ENCODE measurements around the gene ULK4. TPM values are rescaled to one million over a fixed set of nuclear protein-coding genes. Genes with fewer than 3 reads are reported as not detected.
"Not testable (repeated sequence)": the region's sequence is repeated elsewhere in the genome, so short reads cannot be mapped to it uniquely, and the experiment has no call there.

Gene ULK4
- polyA plus RNA-seq, 1 donor from 2014 or later = 7.2 TPM

DNA sequence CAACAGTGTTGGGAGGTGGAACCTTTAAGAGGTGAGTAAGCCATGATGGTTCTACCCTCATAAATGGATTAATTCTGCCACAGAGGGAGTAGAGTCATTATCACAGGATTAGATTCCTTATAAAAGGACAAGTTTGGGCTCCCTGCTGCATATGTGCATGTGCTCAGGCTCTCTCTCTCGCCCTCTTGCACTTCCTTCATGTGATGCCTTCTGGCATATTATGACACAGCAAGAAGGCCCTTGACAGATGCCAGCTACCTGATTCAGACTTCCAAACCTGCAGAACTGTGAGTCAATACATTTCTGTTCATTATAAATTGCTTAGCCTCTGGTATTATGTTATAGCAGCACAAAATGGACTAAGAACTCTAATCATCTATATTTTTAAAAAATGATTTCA lies 557.3 kb downstream of the ULK4 start:
- Histone ChIP-seq H2AFZ (ENCODE audit: low read depth, low read length) (no peak overlapping the region), H3K79me2 (replicated peaks; ENCODE audit: insufficient read depth, low read length) (no peaks in the 10 kb centered on the region), H3K9ac (ENCODE audit: low read length) (no peak overlapping the region), H3K27ac (ENCODE audit: low read length) (no peak overlapping the region), H3K9me3 (ENCODE audit: low read length) (peaks cover 4% of the 10 kb centered on the region), H3F3A (ENCODE audit: insufficient read depth, low read length, poor library complexity, severe bottlenecking) (no peaks in the 10 kb centered on the region), H3K4me2 (ENCODE audit: low read length) (no peak overlapping the region), H4K20me1 (ENCODE audit: insufficient read depth) (no peaks in the 10 kb centered on the region), H3K9me2 (ENCODE audit: insufficient read depth, low read length) (no peaks in the 10 kb centered on the region), H3K27me3 (ENCODE audit: insufficient read depth, low read depth, low read length) (no peaks in the 10 kb centered on the region), H3K36me3 (ENCODE audit: insufficient read depth, low read length) (no peaks in the 10 kb centered on the region), H3K4me3 (ENCODE audit: low read length) (no peak overlapping the region)
- TF ChIP-seq SMC3 (conservative IDR thresholded peaks at IDR 0.05; ENCODE audit: poor library complexity) = no peak
- TF ChIP-seq EZH2 (IDR thresholded peaks at IDR 0.05; ENCODE audit: borderline replicate concordance, insufficient read depth, low read length, poor library complexity, severe bottlenecking) = no peak
- no peak for TF ChIP-seq RAD21 (conservative IDR thresholded peaks at IDR 0.05)
- TF ChIP-seq REST (IDR thresholded peaks at IDR 0.05; ENCODE audit: borderline replicate concordance) = no peak
- TF ChIP-seq EP300 (conservative IDR thresholded peaks at IDR 0.05; ENCODE audit: poor library complexity, severe bottlenecking) = no peak
- no peak for TF ChIP-seq MXI1 (conservative IDR thresholded peaks at IDR 0.05; ENCODE audit: poor library complexity, severe bottlenecking)
- no peak for TF ChIP-seq TAF1 (IDR thresholded peaks at IDR 0.05; ENCODE audit: low read depth)
- TF ChIP-seq CTCF (IDR thresholded peaks at IDR 0.05; ENCODE audit: poor library complexity, severe bottlenecking) = no peak
- TF ChIP-seq POLR2AphosphoS5 (IDR thresholded peaks at IDR 0.05) = no peak

DNA sequence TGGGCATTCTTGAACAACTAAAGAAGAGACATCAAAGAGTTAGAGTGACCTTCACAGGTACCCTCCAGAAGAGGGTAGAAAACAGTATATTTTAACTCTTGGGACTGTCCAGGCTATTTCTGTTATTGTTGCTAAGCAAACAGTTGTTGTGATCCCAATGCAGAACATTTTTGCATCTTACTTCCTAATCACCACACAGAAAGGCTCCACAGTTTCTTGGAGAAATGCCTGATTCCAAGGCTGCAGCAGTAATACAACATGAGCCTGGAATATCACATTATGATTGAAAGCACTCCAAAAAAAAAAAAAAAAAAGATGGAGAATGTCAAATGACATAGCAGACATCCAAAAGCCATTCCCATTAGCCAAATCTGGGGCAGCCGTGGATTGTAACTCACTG lies 567.0 kb downstream of the ULK4 start:
- no peak overlapping the region for H2AFZ ChIP-seq (ENCODE audit: low read depth, low read length)
- no peaks in the 10 kb centered on the region for H3K27me3 ChIP-seq (ENCODE audit: insufficient read depth, low read depth, low read length)
- H3K79me2 ChIP-seq (replicated peaks; ENCODE audit: insufficient read depth, low read length) = no peaks in the 10 kb centered on the region
- no peaks in the 10 kb centered on the region for H4K20me1 ChIP-seq (ENCODE audit: insufficient read depth)
- no peaks in the 10 kb centered on the region for H3K9me3 ChIP-seq (ENCODE audit: low read length)
- no peaks in the 10 kb centered on the region for H3F3A ChIP-seq (ENCODE audit: insufficient read depth, low read length, poor library complexity, severe bottlenecking)
- no peaks in the 10 kb centered on the region for H3K9me2 ChIP-seq (ENCODE audit: insufficient read depth, low read length)
- H3K27ac ChIP-seq (ENCODE audit: low read length) = no peak overlapping the region
- no peak for TF ChIP-seq RAD21 (conservative IDR thresholded peaks at IDR 0.05)
- no peak overlapping the region for H3K4me3 ChIP-seq (ENCODE audit: low read length)
- H3K36me3 ChIP-seq (ENCODE audit: insufficient read depth, low read length) = no peaks in the 10 kb centered on the region
- H3K4me2 ChIP-seq (ENCODE audit: low read length) = no peak overlapping the region
- H3K9ac ChIP-seq (ENCODE audit: low read length) = no peak overlapping the region

DNA sequence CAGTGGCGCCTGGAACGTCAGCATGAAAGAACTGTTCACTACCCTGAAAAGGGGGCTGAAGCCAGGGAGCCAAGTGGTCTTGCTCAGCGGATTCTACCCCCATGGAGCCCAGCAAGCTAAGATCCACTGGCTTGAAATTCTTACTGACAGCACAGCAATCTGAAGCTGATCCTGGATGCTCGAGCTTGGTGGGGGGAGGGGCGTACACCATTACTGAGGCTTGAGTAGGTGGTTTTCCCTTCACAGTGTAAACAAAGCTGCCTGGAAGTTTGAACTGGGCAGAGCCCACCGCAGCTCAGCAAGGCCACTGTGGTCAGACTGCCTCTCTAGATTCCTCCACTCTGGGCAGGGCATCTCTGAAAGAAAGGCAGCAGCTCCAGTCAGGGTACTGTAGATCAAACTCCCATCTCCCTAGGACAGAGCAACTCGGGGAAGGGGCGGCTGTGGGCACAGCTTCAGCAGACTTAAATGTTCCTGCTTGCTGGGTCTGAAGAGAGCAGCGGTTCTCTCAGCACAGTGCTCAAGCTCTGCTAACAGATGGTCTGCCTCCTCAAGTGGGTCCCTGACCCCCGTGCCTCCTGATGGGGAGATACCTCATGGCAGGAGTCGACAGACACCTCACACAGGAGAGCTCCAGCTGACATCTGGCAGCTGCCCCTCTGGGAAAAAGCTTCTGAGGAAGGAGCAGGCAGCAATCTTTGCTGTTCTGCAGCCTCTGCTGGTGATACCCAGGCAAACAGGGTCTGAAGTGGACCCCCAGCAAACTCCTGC lies 591.0 kb downstream of the ULK4 start:
- not testable (repeated sequence) for H3K9me3 ChIP-seq (ENCODE audit: low read length); H4K20me1 ChIP-seq (ENCODE audit: insufficient read depth); H3F3A ChIP-seq (ENCODE audit: insufficient read depth, low read length, poor library complexity, severe bottlenecking); H3K9me2 ChIP-seq (ENCODE audit: insufficient read depth, low read length); H2AFZ ChIP-seq (ENCODE audit: low read depth, low read length); H3K4me2 ChIP-seq (ENCODE audit: low read length); H3K79me2 ChIP-seq (replicated peaks; ENCODE audit: insufficient read depth, low read length); H3K27me3 ChIP-seq (ENCODE audit: insufficient read depth, low read depth, low read length); H3K36me3 ChIP-seq (ENCODE audit: insufficient read depth, low read length)
- peak overlapping the region; percentile 38 for H3K4me3 ChIP-seq (ENCODE audit: low read length)
- H3K27ac ChIP-seq (ENCODE audit: low read length) = peak overlapping the region; percentile 6
- peak overlapping the region; percentile 13 for H3K9ac ChIP-seq (ENCODE audit: low read length)

Data from neural cell (in vitro differentiated cells).